ENCODE results near the gene DPEP2NB.
"Not testable (repeated sequence)": the region's sequence is repeated elsewhere in the genome, so short reads cannot be mapped to it uniquely, and the experiment has no call there.

DPEP2NB gene, protein sequence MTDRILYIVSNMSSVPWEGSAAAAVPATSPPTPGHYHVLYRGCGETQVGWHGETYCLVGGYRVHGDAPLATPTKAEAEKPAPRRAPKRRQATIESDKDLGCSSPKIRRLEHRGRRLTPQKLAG

GRCh38 chr16:68015681-68016080 is at the start of gene DPEP2NB:
TSS of gene DPEP2NB (minus strand) at chr16:68015911. CDS start at chr16:68015770, 141 bp downstream.
- FAIRE-seq = no peak

DNA sequence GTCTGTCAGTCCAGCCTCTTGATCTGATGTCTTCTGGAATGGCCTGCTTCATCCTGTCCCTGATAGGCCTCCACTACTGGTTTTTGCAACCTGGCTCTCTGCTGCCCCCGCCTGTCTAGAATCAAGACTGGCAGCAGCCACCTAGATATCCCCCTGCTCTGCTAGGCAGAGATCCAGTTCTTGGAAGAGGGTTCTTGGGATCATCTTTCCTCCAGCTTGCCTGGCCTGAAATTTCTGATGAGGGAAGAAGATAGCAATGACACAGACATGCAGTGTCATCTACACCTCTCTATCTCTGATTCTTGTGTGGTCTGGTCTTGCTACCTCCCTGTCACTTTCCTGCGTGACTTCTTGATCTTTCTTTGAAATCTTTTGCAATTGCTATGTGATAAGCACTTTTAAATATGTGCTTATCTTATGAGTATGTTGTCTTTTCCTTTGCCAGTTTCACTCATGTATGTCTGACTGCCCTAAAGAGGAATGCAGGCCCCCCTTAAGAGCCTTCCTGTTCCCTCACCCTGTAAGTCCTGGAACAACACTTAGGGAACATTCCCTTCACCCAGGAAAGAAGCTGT is 49.2 kb upstream of the DPEP2NB start:
- no peak for FAIRE-seq

GRCh38 chr16:68062910-68063393 is 47.2 kb upstream of the DPEP2NB start:
- FAIRE-seq = no peak

DNA sequence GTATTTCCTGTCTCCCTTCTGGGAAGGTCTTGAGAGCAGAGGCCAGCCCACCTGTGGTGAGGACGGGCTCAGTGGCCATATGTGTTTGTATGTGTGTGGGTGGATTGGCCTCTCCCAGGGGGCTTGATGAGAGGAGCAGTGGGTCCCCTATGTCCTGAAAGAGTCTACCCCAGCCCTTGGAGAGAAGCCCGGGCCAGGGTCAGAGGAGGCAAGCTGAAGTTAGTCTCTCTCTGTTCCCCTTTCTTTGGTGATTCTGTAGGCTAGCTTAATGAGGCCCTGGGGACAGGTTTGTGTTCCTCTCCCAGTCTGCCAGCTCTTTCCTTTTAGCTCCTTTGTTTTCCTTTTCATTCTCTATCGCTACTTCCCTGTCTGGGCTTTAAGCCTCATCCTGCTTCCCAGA is 45.7 kb upstream of the DPEP2NB start:
- no peak for FAIRE-seq

DNA sequence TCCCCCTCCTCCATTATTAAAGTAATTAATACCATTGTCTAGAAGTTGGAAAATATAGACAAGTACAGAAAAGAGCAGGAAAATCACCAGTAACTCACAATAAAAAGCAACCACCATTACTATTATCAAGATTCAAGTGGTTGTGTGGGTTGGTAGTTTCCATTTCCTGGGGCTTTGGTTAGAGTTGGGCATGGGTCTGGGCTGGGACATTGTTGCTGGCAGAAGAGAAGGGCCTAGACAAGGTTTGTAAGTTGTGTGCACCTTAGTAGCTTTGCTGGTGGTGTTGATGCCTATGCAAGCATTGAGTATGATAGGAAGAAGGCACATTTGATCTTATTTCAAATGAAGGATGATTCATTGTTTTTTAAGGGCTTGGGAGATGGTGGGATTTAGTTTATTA is 44.1 kb upstream of the DPEP2NB start:
- no peak for FAIRE-seq

GRCh38 chr16:68055395-68055794 is 39.7 kb upstream of the DPEP2NB start:
- FAIRE-seq = no peak

DNA sequence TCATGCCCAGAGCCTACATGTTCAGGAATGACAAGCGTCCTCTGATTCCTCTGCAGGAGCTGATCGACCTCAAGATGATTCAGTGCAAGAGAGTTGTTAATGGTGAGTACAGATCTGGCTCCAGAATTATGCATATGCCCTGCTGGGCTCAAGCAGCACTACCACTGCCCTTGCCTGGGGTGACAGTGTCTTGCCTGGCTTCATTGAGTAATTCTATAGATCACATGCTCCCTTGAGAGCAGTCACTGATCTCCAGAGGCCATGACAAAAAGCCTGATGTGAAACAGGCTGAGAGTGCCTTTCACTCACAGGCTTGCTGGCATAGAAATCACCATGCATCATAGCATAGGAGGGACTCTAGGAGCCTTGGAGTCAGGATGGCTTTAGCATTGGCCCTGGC is 33.7 kb upstream of the DPEP2NB start:
- no peak for FAIRE-seq

- no peak for FAIRE-seq
Observed at GRCh38 chr16:68047987-68048386, 32.3 kb upstream of the DPEP2NB start.

- no peak for FAIRE-seq
Observed at GRCh38 chr16:68046106-68046505, 30.4 kb upstream of the DPEP2NB start.

GRCh38 chr16:68041783-68042182 is 26.1 kb upstream of the DPEP2NB start:
- no peak for FAIRE-seq

DNA sequence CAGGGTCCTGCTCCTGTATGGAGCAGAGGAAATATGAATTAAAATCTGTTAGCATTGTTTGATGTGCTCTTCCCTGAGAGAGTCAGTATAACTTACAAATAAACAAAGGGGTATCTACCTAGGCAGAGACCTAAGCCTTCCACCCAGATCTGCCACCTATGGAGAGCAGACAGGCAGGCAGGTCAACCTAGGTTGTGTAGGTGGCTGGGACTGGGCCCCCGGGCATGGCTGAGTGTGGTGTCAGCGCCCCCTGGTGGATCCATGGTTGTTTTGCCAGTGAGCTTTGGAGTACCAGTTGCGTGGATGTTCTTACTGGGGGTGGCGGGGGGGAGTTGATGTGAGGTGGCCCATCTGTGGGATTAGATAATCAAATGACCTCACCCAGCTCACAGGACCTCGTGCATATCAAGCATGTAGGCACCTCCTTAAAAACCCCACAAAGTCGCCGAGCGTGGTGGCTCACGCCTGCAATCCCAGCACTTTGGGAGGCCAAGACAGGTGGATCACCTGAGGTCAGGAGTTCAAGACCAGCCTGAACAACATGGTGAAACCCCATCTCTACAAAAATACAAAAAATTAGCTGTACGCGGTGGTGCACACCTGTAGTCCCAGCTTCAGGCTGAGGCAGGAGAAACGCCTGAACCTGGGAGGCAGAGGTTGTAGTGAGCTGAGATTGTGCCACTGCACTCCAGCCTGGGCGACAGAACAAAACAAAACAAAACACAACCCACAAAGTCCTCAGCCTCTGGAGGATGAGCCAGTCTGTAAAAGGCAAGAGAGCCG is 25.0 kb upstream of the DPEP2NB start:
- FAIRE-seq = no peak

- no peak for FAIRE-seq
Observed at GRCh38 chr16:68037841-68038597, 22.3 kb upstream of the DPEP2NB start.

DNA sequence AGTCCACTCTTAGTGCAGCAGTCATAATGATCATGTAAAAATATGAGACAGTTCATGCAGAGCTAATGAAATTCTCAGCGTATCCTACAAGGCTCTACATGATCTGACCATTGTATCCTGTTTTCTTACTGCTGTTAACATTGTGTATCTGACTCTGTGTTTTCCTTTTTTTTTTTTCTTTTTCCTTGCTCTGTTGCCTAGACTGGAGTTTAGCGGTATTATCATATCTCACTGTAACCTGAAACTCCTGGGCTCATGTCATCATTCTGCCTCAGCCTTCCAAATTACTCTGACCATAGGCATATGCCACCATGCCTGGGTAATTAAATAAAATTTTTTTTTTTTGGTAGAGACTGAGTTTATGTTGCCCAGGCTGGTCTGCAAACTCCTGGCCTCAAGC is 19.5 kb upstream of the DPEP2NB start:
- no peak for FAIRE-seq

- no peak for FAIRE-seq
Observed at GRCh38 chr16:68033101-68033500, 17.4 kb upstream of the DPEP2NB start.

DNA sequence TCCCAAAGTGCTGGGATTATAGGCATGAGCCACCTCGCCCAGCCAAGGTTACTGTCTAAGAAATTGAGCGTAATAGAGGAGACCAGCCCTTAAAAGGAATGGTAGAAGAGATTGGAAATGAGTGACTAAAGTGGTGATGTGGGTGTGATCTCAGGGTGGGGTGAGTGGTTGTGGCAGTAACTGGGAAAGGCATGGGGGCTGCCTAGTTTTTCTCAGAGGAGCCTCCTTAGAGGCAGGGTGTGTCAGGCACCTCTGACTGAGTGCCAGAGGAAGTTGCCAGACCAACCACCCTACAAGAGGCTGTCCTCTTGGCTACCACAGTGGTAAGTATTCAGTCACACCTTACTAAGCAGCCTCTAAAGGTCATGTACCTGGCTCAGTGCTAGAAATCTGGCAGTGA is 16.2 kb upstream of the DPEP2NB start:
- no peak for FAIRE-seq

- FAIRE-seq = not testable (repeated sequence)
Observed at GRCh38 chr16:68030108-68030507, 14.4 kb upstream of the DPEP2NB start.

GRCh38 chr16:68028996-68029395 is 13.3 kb upstream of the DPEP2NB start:
- FAIRE-seq = no peak

DNA sequence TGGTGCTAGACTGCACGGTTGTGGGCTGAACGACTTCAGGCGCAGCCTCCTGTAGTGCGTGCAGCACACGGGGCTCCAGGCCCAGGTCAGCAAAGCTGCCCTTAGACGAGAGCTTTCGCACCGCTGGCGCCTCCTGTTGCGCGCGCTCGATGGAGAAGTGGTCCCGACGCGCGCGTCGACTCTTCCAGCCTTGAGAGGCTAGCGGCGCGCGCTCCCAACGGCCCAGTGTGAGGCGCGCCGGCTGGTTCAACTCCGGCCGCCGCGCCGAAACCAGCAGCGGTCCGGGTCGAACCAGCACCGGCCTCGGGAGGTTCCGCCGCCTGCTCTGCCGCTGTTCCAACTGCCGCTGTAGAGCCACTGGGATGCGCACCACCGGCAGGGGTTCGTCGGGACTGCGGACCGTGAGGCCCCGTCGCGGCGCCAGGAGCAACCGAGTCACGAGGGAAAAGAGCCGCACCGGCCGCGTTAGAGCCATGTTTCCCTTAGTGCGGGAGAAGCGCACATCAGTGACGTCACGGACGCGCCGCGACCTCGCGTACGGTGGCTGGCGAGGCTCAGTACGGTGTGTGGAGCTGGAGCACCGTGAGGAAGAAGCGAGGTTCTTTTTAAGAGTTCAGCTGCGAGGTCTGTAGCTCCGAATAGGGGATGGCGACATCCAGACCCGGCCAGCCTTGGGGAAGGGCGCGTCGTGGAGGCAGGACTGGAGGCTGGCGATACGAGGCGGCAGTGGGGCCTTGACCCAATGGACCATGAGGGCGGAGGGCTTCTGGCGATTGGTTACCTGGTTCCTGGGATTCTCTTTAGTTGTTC is 7.2 kb upstream of the DPEP2NB start, which contains the start of the genes DDX28 and DUS2:
Gene DDX28, minus strand, starts transcription at position 505 of the 810 bp plus-strand sequence. Its CDS starts 30 bp downstream, at position 475.
Gene DUS2, plus strand, starts transcription at position 557 of the 810 bp plus-strand sequence. CDS start 14,740 bp downstream, outside the sequence.
- FAIRE-seq = no peak

GRCh38 chr16:68022278-68022727 is 6.6 kb upstream of the DPEP2NB start:
- no peak for FAIRE-seq

- no peak for FAIRE-seq
Observed at GRCh38 chr16:68021490-68021889, 5.8 kb upstream of the DPEP2NB start.

- FAIRE-seq = no peak
Observed at GRCh38 chr16:68019167-68019680, 3.5 kb upstream of the DPEP2NB start.

GRCh38 chr16:68013440-68013839 is 2.3 kb downstream of the DPEP2NB start:
- FAIRE-seq = no peak
